Measurements from ENCODE around the gene PIK3R2.

PIK3R2 gene

GRCh38 chr19:18167975-18168645, 15.1 kb downstream of the PIK3R2 start:
- Histone ChIP-seq H3K36me3 (ENCODE audit: insufficient read depth, low read length) (peaks cover 36% of the 10 kb centered on the region), H3K9me2 (ENCODE audit: low read depth, low read length) (no peaks in the 10 kb centered on the region), H3F3A (ENCODE audit: insufficient read depth, low read length) (0 out of 2 replicates have a peak, but pooled peaks cover 5% of the 10 kb centered on the region), H3K4me2 (ENCODE audit: low read length) (peak overlapping the region; percentile 64; the same call in 1 of the 2 replicates), H4K20me1 (ENCODE audit: insufficient read depth, low read length) (no peaks in the 10 kb centered on the region), H3K79me2 (ENCODE audit: insufficient read depth, low read length) (no peaks in the 10 kb centered on the region), H3K27ac (ENCODE audit: low read depth, low read length, poor library complexity, severe bottlenecking) (peak overlapping the region; percentile 97), H3K9ac (ENCODE audit: low read length) (no peak overlapping the region; the same call in 1 of the 2 replicates), H3K4me3 (ENCODE audit: low read depth, low read length, poor library complexity, severe bottlenecking) (peak overlapping the region; percentile 49), H3K9me3 (ENCODE audit: low read length) (no peaks in the 10 kb centered on the region), H3K4me1 (ENCODE audit: insufficient read depth, low read length, severe bottlenecking) (peaks cover 48% of the 10 kb centered on the region), H2AFZ (ENCODE audit: low read length) (no peak overlapping the region), H3K27me3 (ENCODE audit: insufficient read depth, low read length) (no peaks in the 10 kb centered on the region)
- TF ChIP-seq CTCF (IDR thresholded peaks at IDR 0.05; ENCODE audit: low read length) (peak; percentile 76), EZH2 (IDR thresholded peaks at IDR 0.05; ENCODE audit: borderline replicate concordance, low read length) (no peak)

GRCh38 chr19:18168673-18169381, 15.9 kb downstream of the PIK3R2 start:
- H4K20me1 ChIP-seq (ENCODE audit: insufficient read depth, low read length): no peaks in the 10 kb centered on the region
- peak overlapping the region; percentile 61 for H3K9ac ChIP-seq (ENCODE audit: low read length)
- H2AFZ ChIP-seq (ENCODE audit: low read length): no peak overlapping the region
- peak overlapping the region; percentile 49 for H3K4me3 ChIP-seq (ENCODE audit: low read depth, low read length, poor library complexity, severe bottlenecking)
- no peaks in the 10 kb centered on the region for H3K9me2 ChIP-seq (ENCODE audit: low read depth, low read length)
- H3K27ac ChIP-seq (ENCODE audit: low read depth, low read length, poor library complexity, severe bottlenecking): peak overlapping the region; percentile 97
- peaks cover 55% of the 10 kb centered on the region for H3K4me1 ChIP-seq (ENCODE audit: insufficient read depth, low read length, severe bottlenecking)
- H3F3A ChIP-seq (ENCODE audit: insufficient read depth, low read length): 0 out of 2 replicates have a peak, but pooled peaks cover 5% of the 10 kb centered on the region
- peaks cover 29% of the 10 kb centered on the region for H3K36me3 ChIP-seq (ENCODE audit: insufficient read depth, low read length)
- no peaks in the 10 kb centered on the region for H3K9me3 ChIP-seq (ENCODE audit: low read length)
- H3K79me2 ChIP-seq (ENCODE audit: insufficient read depth, low read length): no peaks in the 10 kb centered on the region
- H3K4me2 ChIP-seq (ENCODE audit: low read length): peak overlapping the region; percentile 64
- H3K27me3 ChIP-seq (ENCODE audit: insufficient read depth, low read length): no peaks in the 10 kb centered on the region
- TF ChIP-seq EZH2 (IDR thresholded peaks at IDR 0.05; ENCODE audit: borderline replicate concordance, low read length) (no peak), CTCF (IDR thresholded peaks at IDR 0.05; ENCODE audit: low read length) (no peak)

GRCh38 chr19:18170714-18171255, 17.8 kb downstream of the PIK3R2 start:
- Histone ChIP-seq H3K27ac (ENCODE audit: low read depth, low read length, poor library complexity, severe bottlenecking) (peak overlapping the region; percentile 97), H2AFZ (ENCODE audit: low read length) (no peak overlapping the region), H3K4me3 (ENCODE audit: low read depth, low read length, poor library complexity, severe bottlenecking) (no peak overlapping the region), H3K9ac (ENCODE audit: low read length) (peak overlapping the region; percentile 15; the same call in 1 of the 2 replicates), H3K27me3 (ENCODE audit: insufficient read depth, low read length) (no peaks in the 10 kb centered on the region), H3F3A (ENCODE audit: insufficient read depth, low read length) (0 out of 2 replicates have a peak, but pooled peaks cover 5% of the 10 kb centered on the region), H3K9me2 (ENCODE audit: low read depth, low read length) (no peaks in the 10 kb centered on the region), H3K79me2 (ENCODE audit: insufficient read depth, low read length) (0 out of 2 replicates have a peak, but pooled peaks cover 5% of the 10 kb centered on the region), H3K4me1 (ENCODE audit: insufficient read depth, low read length, severe bottlenecking) (peaks cover 71% of the 10 kb centered on the region), H3K36me3 (ENCODE audit: insufficient read depth, low read length) (peaks cover 34% of the 10 kb centered on the region), H3K9me3 (ENCODE audit: low read length) (no peaks in the 10 kb centered on the region), H3K4me2 (ENCODE audit: low read length) (peak overlapping the region; percentile 26; the same call in 1 of the 2 replicates), H4K20me1 (ENCODE audit: insufficient read depth, low read length) (no peaks in the 10 kb centered on the region)
- TF ChIP-seq CTCF (IDR thresholded peaks at IDR 0.05; ENCODE audit: low read length) (no peak), EZH2 (IDR thresholded peaks at IDR 0.05; ENCODE audit: borderline replicate concordance, low read length) (no peak)

Measured in OCI-LY1 (cell line).